Cortex of kidney (tissue), 1 donor: ENCODE data around the gene FAM193B.

Experiments used
- DNase-seq: peaks from one replicate; lab custom pipeline; 2025; lab: John Stamatoyannopoulos, UW

FAM193B gene

GRCh38 chr5:177515580-177515979, 38.8 kb downstream of the FAM193B start:
- DNase-seq = no peak

DNA sequence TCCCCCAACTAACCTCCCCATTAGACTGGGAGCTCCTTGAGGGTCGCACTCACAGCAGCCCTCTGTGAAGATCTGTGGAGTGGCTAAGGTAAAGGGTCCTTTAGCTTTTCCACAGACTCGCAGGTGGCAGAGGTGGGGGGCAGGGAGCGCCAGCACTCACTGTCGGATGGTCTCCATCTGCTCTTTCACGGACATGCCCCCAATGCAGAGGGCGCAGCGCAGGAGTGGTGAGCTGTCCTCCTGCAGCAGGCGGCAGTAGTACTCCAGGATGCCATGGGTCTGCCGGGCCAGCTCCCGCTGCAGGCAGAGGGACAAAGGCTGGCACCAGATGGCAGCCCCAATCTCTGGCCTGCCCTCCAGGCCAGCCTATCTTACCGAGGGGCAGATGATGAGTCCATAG, 39.8 kb downstream of the FAM193B start:
- no peak for DNase-seq

DNA sequence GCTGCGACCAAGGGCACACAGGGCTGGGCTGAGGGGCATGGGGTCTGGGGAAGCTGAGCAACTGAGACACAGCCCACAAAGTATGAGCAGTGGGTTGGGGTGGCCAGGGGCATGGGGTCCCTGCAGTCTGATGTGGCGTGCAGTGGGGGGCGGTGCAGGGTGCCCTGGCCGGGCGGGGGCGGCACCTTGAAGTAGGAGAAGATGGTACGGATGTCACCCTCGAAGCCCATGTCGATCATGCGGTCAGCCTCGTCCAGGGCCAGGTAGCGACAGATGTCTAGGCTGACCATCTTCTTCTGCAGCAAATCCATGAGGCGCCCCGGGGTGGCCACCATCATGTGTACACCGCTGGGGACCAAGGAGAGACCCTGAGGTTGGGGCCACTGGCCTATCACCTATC, 40.9 kb downstream of the FAM193B start:
- no peak for DNase-seq

DNA sequence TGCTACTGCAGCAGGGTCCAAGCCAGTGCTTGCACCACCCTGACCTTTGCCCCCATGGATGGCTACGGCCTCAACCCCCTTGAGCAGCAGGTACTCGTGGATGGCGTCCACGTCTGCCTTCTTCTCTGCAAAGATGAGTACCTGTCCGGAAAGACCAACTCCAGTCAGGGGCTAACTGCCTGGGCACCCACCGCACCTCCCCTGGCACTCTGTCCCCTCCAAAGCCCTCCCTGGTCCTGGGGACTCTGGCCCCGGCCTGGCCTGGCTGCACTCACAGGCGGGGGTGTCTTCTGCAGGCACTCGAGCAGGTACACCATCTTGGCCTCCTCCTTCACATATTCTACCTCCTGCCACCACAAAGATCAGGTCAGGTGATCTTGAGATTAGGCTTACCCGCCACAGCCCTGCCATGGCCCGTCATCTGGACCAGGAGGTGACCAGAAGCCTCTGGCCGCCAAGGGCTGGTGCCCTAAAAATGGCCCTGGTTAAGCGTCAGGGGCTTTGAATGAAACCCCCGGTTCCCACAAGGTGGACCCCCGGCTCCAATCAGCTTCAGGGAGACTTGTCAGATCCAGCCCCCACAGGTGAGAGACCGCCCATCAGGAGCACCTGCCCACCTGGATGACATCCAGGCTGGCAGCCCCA, 41.5 kb downstream of the FAM193B start:
- DNase-seq = no peak

DNA sequence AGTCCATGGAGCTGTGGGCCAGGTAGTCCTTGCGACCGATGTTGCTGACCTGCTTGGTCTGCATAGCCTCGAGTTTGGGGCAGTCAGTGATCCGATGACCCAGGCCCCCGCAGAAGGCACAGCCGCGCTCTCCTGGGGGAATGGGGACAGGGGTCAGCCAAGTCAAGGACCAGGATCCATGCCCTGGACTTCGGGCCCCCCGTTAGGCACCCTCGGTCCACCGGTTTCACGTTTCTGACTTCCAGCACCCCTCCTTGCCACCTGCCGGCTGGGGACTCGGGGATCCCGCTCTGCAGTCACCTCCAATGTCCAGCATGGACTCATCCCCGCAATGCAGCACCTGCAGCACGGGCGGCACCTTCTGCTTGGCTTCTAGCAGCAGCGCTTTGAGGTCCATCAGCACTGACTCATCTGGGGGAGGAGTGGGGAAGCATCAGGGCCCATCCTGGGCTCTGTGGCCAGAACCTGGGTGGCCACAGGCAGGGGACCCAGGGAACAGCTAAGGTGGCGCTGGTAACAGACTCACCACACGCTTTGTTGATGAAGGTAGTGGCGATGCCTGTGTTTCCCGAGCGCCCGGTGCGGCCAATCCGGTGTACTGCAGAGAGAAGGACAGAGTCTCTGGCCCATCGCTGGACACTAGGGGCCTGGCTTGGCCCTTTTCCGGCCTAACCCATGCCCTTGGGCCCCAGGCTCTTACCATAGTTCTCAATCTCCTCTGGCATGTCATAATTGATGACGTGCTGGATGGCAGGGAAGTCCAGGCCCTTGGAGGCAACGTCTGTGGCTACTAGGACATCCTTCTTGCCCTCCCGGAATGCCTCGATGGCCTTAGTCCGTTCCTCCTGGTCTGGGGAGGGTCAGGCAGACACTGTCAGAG, 42.3 kb downstream of the FAM193B start:
- DNase-seq = no peak

- no peak for DNase-seq
These were observed 43.2 kb downstream of the FAM193B start for GRCh38 chr5:177511181-177511580.

DNA sequence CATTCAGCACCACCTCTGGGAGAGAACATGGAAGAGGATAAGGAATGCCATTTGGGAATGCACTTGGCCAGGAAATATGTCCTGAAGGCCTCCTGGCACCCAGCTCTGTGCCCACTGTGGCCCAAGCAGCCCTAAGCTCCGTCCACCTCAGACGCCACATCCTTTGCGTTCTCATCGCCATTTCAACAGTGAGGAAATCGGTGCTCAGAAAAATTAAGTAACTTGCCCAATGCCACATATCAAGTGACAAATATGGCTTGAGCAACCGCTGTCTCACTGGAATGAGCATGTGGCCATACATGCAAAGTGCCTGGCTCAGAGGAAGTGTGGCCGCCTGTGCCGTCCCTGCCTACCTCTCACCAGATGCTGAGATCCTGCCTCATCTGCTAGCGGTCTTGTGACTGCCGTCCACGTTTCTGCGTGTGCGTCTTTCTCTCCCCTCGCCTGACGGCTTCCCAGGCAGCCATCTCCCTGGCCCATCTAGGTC, 43.8 kb downstream of the FAM193B start:
- no peak for DNase-seq

DNA sequence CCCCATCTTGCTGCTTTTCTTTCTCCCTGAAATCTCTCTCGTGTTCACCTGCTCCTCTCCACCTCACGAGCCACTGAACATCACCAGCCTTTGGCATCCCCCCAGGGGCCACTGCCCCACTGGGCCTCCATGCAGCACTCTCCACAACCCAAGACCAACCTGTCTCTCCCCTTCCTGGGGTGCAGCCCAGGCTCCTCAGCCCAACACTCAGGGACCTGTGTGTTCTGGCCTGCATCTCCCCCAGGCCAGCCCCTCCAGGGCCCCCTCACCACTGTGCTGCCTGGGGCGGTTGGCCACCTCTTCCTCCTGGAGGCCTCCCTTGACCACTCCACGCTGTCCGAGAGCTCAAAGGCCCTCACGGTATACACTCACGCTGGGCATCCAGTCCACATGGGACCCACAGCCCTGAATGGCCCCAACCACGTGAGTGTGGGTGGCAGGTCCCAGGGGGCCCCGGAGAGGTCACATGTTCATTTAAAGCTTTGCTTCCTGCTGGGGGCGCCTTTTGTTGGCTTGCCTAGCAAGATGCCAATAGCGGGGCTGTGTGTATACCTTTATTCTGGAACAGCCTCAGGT, 44.3 kb downstream of the FAM193B start:
- DNase-seq = no peak

DNA sequence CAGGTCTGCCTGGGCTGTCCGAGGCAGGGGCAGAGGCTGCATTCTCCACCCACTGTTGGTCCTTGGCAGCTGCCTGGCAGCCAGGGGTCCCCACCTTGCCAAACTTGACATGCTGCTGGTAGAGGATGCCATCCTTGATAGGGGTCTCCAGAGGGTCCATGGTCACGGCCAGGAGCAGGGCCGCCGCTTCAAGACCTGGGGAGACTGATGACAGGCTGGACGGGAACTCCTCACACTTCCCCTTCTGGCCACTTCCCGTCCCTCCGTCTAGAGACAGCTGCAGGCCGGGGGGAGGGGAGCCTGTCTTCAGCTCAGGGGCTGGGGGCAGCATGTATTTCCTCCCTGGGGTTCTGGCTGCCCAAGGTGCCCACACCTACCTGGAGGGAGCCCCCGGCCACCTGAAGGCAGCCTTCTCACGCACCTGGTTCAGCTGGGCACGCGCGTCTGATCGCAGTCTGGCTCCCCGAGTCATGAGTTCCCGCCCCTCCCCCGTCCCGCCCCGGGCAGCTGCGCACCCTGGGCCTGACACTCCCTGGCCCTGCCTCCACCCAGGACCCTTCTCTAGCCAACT, 44.9 kb downstream of the FAM193B start, which contains the start of gene DOK3:
Gene DOK3 (minus strand): TSS at position 446 of the 571 bp plus-strand sequence. CDS start 286 bp downstream, at position 160.
- no peak for DNase-seq

DNA sequence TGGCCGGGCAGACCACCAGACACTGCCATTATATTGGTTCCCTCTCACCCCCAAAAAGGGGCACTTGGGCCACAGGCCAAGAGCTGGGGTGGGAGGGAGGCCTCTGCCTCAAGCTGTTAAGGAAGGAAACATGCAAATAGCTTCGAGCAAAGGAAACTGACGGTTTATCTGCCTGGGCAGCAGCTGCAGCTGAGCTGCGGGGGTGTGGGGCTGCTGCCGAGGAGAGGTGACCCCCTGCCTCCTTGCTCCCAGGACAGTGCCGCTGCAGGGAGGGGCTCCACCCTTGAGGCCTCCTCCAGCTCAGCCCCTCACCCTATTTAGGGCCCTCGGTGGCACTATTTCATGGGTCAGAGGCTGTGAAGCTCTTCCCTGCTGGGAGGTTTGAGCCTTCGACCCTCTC, 45.5 kb downstream of the FAM193B start:
- no peak for DNase-seq

- no peak for DNase-seq
These were observed 46.1 kb downstream of the FAM193B start for GRCh38 chr5:177508221-177508611.

GRCh38 chr5:177507596-177508220, 46.7 kb downstream of the FAM193B start:
- DNase-seq = no peak

GRCh38 chr5:177507165-177507564, 47.2 kb downstream of the FAM193B start:
- DNase-seq = no peak

GRCh38 chr5:177505075-177505474, 49.3 kb downstream of the FAM193B start:
- DNase-seq = no peak

DNA sequence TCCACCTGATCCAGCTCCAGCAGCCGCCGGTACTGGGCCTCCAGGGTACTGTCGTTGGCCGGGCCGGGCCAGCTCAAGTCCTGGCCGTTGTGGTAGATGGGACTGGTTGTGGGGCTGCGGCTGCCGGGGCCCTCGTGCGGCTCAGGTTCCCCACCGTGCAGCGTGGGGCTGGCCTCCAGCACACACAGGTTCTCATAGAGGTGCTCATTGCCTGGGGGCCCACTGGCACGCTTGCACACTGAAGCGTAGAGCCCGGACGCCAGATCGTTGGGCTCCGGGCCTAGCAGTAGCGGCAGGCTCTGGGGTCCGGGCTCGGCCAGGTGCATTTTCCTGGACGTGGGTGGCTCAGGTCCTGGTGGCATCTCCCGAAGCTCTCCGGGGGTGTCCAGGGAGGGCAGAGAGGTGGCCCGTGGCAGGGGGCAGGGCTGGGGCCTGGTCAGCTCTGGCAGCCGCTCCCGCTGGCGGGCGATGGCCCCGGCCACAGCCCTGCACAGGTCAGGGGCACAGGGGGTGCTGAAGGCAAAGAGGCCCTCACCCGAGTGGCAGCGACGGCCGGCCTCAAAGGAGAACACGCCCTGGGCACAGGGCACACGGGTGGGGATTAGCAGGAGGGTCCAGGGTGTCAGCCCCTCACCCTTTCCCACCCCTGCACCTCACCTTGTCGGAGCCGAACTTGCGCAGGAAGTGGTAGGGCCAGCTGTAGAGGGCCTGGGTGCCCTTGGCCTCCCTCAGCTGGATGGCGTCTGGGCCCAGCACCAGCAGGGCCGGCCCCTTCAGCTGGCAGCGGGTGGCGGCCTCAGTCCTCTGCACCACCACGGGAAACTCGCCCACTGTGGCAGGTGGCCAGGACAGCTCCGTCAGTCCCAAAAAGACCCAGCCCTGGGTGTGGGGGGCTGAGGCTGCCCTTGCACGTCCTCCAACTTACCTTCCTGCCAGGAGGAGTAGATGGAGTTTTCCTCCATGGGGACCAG, 50.0 kb downstream of the FAM193B start:
- DNase-seq = no peak

DNA sequence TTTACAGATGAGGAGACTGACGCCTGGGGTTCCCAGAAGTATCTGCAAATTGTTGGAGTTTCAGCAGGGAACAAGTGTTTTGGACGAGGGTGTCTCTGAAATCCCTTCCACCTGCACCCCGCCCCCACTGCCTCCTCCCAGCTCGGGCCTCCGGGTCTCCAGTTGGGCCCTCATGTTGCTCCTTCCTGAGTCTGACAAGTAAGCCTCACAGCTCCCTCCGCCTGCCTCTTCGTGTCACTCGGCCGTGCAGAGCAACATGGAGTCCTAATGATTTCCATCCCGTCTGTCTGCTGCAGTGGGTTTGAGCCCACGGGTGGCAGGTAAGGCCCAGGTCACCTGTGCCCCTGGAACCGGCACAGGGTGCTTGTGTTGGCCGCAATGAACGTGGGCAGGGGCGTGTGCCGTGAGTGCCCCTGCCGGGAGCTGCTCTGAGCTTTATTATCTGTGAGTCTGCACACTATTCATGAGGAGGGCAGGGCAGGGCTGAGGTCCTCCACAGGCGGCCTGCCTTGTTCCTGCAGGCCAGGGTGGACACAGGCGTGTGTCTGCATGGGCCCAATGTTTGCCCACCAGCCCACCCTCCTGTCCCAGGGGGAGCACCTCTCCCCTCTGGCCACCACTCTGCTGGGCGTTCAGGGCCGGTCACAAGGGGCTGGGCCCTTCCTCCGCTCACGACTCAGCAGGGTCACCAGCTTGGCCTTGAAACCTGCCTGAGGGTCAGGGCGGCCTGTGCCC, 50.8 kb downstream of the FAM193B start:
- no peak for DNase-seq

- no peak for DNase-seq
These were observed 51.5 kb downstream of the FAM193B start for GRCh38 chr5:177502886-177503285.

GRCh38 chr5:177501874-177502678, 52.3 kb downstream of the FAM193B start:
- no peak for DNase-seq
